GM10847 (cell line): ENCODE measurements around the gene TAS2R38.

Source experiments
- POLR2A ChIP-seq: IDR thresholded peaks from 2 replicates; pipeline ENCODE4 v1.6.1; 2011; ENCODE audit not compliant: insufficient read length; ENCODE audit errors: extremely low read depth

The TAS2R38 gene

DNA sequence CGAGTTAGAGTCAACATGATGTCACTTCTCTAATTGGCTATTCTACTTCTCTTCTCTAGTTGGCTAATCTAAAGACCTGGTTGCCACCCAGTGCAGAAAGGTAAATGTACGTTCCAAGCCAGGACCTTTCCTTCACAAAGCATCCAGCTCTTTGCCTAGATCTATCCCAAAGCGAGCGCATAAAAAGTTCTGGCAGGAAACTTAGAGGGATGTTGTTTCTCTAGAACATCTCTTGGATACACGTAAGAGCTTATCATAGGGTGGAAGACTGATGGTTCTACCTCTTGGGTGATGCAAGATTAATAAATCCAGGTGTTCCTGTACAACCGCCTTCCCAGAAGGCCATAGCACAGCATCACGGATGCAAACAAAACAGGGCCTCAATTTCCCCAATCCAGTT lies at the start of gene TAS2R38:
Gene TAS2R38, minus strand, starts transcription at position 101 of the 400 bp plus-strand sequence. Its CDS starts 84 bp downstream, at position 17.
- no peak for TF ChIP-seq POLR2A

GRCh38 chr7:142018154-142018553 lies 44.6 kb upstream of the TAS2R38 start:
- TF ChIP-seq POLR2A = no peak

GRCh38 chr7:142017451-142017850 lies 43.9 kb upstream of the TAS2R38 start:
- no peak for TF ChIP-seq POLR2A

- TF ChIP-seq POLR2A = no peak
Measured at GRCh38 chr7:142012825-142013511, 39.4 kb upstream of the TAS2R38 start.

DNA sequence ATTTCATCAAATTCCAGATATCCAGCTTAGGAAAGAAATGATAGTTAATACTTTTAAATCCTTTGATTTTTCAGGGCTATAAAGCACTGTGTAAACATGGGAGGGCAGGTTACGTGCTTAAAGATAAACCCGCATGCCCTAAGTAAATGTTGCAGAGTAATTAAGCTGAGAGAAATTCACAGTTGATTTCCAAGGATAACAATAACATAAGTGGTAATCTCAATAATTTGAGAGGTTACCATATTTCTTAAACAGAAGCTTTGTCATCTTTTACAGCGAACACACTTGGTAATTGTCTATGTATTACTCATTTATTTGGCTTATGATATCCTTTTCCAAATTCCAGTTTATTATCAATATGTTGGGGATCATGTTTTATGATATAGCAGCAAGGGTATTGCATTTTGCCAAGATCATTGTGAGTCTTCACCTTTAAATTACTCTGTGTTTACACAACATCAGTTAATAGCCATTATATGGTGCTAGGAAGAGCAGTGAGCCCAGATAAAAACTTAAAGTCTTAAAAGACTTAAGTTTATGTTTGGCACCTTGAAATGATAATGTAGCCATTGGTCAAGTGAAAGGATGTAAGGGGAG lies 37.5 kb upstream of the TAS2R38 start:
- no peak for TF ChIP-seq POLR2A

DNA sequence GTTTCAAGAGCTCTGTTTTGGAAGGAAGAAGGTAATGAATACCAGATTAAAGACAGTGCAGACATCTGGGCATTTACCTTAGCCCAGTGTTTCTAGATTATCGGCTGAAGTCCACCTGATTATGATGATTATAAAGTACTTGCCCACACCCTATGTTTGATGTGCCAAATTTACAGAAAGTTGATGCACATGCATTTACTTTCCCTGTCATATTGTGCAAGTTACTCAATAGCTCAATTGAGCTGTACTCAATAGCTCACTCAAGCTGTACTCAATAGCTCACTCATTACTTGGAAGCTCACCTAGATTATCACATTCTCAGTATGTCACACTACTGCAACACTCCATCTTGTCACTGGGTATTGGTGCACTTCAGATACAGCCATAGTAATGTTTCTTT lies 35.6 kb upstream of the TAS2R38 start:
- TF ChIP-seq POLR2A = no peak

GRCh38 chr7:142006577-142006976 lies 33.0 kb upstream of the TAS2R38 start:
- no peak for TF ChIP-seq POLR2A

DNA sequence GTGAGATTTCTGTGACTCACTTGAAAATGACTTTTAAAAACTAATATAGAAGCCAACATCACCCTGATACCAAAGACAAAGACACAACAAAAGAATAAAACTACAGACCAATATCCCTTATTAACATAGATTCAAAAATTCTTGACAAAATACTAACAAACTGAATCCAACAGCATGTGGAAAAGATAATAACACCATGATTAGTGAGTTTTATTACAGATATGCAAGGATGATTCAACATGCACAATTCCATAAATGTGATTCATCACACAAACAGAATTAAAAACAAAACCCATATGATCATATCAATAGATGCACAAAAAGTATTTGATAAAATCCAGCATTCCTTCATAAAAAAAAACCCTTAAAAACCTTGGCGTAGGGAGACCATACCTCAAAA lies 28.6 kb upstream of the TAS2R38 start:
- TF ChIP-seq POLR2A = no peak

GRCh38 chr7:142001163-142001874 lies 27.7 kb upstream of the TAS2R38 start:
- no peak for TF ChIP-seq POLR2A

DNA sequence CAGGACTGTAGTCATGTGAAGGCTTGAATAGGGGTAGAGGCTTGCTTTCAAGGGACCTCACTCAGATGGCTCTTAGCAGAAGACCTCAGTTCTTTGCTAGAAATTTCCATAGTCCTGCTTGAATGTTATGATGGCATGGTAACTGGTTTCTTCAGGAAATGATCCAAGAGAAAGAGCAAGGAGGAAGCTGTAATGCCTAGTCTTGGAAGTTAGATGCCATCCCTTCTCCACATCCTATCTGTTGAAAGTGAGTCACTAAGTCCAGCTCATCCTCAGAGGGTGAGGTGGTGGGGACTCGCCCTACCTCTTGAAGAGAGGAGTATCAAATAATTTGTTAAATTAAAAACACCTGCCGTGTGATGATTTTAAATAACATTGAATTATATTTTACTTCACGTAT lies 26.7 kb upstream of the TAS2R38 start:
- TF ChIP-seq POLR2A = no peak

- no peak for TF ChIP-seq POLR2A
Measured at GRCh38 chr7:141999058-141999623, 25.6 kb upstream of the TAS2R38 start.

DNA sequence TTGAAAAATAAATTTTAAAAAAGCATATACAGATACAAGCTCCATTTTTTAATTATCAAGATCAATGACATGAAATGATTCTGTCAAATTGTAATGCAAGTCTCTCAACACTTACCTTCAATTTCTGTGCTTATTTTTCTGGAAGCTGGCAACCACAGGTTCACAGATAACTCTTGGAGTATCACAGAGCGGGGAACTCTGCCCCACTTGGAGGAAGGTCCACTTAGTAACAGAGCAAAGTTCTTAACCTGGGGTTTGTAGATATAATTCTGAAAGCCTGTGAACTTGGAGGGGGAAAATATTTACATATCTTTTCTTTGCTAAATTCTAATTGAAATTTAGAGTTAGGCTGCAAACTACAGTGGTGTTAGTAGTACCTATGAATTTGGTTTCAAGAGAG lies 19.8 kb upstream of the TAS2R38 start:
- no peak for TF ChIP-seq POLR2A

- no peak for TF ChIP-seq POLR2A
Measured at GRCh38 chr7:141992688-141993087, 19.1 kb upstream of the TAS2R38 start.

DNA sequence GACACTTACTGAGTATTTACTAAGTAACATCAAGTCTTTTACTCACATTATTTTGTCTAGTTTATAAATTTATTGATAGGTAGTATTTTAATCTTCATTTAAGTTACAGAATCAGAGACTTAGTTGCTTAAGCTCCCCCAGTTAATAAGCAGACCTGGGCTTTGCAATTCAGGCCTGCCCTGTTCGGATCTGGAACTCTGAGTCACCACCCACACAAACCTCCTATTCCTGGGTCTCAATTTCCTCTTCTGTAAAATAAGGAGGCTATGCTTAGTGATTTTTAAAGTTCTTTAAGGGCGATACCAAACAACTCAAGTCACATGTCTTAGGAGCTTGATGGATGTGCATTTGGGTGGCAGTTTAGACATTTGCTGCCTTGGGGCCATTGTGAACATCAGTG lies 18.6 kb upstream of the TAS2R38 start:
- TF ChIP-seq POLR2A = no peak

DNA sequence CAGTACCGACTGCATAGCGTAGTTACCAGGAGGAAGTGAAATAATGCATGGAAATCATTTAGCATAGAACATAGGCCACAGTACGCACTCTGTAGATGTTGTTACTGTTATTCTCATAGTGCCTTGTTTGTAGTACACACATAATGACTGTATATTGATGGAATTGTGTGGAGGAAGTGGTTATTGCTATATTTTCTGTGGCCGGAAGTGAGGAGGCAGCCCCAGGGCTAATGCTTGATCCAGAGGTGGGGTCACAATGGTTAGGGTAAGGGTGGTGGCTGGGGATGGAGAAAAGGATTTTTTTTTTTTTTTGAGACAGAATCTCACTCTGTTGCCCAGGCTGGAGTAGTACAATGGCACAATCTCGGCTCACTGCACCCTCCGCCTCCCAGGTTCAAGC lies 17.6 kb upstream of the TAS2R38 start:
- TF ChIP-seq POLR2A = no peak
